GM19455 (cell line): ENCODE data around the gene DIP2B.

ENCODE experiments used
- ATAC-seq: cut with Tn5 transposase; IDR thresholded peaks from one replicate; pipeline ENCODE4 v1.9.1; 2021; ENCODE audit not compliant: unreplicated experiment

The DIP2B gene

DNA sequence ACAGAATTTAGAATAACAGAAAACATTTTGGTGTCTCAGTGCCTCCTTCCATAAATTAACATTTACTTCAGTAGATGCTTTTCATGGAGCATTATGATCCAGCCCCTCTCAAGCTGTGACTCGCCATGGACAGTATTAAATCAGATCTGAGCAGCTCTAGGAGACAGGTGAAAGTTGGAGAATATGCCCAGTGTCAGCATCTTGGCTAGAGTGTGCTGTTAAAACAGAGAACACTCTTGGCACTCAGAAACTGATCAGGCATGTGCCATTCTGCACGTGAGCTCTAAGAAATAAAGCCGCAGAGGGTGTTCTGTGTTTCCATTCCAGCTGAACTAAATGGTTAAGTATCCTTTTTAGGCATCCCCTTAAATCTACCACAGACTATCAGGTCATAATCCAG, 68.0 kb downstream of the DIP2B start:
- ATAC-seq: no peak

DNA sequence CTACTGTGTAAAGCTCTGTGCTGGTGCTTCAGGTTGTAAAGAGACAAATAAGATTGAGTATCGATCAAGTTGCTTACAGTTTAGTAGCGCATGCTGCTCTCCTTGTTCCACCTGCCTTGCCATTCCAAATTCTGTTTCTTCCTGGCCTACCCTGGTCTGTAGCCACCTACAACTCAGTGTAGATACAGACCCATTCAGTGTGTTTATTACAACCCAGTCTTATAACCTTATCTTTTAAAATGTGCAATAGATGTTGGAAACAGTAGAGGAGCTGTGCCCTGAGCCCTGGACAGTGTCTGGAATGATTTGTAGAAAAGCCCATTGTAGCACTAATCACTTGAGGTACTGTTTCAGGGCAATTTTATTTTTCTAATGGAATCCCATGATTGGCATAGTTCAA, 68.5 kb downstream of the DIP2B start:
- no peak for ATAC-seq

DNA sequence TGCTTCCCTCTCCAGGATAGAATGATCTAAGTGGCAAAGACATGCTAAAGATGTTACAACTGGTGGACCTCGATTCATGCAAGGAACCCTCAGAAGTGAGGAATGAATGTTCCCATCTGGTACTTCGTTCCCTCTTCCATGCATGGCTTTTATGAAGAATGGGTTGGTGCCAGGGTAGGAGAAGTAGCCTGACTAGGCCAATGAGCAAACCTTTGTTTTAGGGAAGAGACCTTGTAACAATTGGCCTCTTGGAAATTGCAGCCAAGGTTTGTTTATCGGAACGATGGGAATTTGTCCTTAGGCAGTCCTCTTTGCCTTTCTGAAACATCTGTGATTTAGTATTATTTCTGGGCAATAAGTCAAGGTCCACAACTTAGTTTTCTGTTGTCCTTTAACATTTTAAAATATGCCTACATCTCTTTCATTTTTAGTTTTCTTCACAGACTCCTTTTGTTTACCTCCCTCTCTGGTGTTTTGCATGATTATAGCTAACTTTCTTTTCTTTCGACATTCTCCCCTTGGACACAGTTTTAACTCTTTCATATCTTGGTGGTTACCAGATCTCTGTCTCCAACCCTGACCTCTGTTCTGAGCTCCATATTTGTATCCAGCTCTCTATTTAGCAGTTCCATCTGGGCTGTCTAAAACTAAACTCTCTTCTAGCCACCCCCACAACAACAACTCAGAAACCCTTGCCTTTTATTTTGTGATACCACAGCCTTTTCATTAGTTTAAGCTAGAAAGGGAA, 70.0 kb downstream of the DIP2B start:
- ATAC-seq: no peak

DNA sequence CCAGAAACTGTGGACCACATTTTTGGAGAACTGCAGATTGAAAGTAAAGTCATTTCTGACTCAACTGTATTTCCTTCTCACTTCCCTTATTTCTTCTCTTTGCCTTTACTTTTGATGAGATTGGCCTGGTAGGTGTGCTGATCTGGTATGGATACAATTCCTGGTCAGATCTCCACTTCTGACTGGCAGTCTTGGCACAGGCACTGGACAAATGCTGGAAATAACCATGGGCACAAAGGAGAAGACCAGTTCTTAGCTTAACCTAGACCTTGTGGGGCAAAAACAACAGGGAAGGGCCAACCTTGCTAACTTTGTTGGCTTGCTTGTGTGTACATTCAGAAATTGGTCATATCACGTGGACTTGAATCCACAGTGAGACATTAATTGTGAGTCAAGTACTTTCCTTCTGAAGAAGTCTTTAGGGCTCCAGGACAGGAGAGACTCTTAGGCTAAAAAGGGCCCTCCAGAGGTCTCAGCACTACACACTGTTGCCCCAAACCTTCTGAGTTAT, 75.0 kb downstream of the DIP2B start:
- no peak for ATAC-seq

DNA sequence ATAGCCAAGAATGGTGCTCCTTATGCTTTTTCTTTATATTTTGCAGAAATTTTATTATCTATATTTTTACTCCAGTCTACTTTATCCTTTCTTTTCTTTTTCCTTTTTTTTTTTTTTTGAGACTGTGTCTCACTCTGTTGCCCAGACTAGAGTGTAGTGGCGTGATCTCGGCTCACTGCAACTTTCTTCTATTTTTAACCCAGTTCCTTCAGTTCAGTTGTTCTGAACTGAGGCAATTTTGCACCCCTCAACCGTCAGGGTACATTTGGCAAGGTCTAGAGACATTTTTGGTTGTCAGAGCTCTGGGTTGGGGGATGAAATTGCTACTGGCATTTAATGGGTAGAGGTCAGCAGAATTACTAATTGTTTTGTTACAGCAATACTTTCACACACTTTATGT, 75.7 kb downstream of the DIP2B start:
- ATAC-seq: no peak

DNA sequence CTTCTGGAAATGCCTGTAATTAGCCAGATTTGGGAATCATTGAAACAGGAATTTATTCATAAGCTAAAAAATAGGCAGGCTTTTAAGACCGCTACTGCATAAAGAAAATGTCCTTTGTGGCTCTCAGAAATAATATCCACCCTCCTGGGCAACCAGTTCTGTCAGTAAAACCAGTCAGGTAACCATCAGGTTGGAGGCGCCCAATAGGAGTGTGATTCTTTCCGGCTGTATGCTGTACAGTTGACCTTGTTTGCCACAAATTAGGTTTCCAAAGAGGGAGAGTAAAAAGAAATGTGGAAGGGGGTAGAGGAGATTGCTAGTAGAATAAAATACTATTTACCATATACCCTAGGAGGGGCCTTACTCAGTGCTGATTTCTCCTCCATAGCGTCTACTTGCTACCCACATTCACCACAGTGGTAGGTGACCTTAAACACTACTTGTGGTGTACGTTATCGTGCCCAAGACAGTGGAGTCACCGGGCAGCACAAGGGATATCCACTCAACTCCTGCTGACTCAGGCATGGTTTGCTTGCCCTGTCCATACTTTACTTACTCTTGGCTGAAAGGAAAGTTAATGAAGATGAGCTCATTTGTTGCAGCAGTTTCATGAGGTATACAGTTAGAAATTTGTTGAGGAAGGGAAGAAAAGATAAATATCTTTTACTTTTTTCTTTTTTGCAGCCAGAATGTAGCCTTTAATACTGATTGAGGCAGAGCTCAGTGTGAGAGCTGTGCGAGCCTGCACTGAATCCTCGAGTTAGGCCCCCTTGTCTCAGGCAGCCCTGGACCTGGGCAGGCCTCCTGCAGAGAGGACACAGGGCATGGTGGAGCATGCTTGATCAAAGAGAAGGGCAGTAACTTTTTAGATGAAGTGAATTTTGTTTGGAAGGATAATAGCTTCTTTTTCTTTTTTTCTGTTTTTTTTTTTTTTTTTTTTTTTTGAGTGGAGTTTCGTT, 76.7 kb downstream of the DIP2B start:
- no peak for ATAC-seq

DNA sequence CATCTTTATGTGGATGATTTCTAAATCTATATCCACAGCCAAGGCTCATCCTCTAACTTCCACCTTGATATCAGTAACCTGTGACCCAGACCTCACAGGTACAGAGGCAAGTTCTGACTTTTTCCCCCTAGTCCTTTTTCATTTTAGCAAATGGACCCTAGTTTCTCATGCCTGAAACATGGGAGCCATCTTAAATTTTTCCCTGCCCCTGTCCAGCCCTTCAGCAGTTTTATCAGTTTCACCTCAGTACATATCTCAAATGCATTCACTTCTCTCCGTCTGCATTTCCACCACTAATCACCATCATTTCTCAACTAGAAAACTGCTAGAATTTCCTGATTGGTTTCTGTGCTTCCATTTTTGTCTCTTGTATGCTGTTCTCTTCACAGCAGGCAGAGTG, 79.3 kb downstream of the DIP2B start:
- ATAC-seq: no peak

DNA sequence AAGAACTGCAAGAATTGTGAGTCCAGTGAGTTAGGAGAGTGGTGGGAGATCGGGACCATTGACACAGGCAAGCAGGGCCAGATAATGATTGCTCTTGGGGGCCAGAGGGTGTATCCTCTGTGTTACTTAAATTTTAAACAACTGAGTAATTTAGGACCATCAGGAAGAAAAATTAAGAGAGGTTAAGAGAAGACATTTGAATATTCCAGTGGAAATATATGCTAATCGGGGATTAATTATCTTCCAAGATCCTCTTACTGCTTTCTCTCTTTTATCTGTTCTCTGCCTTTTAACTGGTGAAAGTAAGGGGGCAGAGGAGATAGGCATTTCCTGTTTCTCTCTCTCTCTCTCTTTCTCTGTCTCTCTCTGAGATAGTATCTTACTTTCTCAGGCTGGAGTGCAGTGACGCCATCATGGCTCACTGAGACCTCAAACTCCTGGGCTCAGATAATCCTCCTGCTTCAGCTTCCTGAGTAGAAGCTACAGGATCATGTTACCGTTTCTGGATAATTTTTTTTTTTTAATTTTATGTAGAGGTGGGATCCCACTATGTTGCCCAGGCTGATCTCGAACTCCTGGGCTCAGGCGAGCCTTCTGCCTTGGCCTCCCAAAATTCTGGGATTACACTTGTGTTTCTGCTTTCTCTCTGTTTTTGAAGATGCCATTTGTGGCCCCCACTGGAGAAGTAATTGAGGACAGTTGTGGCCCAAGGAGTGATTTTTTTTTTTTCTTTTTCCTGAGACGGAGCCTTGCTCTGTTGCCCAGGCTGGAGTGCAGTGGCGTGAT, 85.1 kb downstream of the DIP2B start:
- no peak for ATAC-seq

DNA sequence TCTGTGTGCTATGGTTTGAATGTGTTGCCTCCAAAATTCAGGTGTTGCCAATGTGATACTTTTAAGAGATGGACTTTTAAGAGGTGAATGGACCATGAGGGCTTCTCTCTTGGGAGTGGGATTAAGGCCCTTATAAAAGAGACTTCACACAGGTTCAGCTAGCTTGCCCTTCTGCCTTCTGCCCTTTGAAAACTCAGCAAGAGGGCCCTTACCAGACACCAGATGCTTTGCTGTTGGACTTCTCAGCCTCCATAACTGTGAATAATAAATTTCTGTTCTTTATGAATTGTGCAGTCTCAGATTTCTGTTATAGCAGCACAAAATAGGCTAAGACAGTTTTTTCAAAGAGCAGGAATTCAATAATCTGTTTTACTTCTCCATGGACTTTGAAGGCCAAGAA, 86.1 kb downstream of the DIP2B start:
- no peak for ATAC-seq

DNA sequence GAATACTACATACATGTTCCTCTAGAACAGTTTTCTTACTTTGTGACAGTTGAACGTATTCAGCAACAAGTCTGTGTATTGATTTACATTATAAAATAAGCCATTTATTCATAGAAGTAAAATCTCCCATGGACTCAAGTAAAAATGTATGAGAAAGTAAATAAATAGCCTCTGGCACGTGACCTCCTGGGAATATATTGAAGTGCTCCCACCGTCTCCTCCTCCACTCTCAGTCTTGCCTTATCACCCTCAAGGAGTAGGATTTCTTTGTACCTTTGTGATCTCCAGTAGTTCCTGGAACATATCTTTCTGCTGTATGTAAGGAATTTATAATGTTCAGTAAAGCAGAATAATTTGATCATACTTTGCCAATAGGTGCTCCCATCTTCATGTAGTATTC, 90.9 kb downstream of the DIP2B start:
- ATAC-seq: no peak

DNA sequence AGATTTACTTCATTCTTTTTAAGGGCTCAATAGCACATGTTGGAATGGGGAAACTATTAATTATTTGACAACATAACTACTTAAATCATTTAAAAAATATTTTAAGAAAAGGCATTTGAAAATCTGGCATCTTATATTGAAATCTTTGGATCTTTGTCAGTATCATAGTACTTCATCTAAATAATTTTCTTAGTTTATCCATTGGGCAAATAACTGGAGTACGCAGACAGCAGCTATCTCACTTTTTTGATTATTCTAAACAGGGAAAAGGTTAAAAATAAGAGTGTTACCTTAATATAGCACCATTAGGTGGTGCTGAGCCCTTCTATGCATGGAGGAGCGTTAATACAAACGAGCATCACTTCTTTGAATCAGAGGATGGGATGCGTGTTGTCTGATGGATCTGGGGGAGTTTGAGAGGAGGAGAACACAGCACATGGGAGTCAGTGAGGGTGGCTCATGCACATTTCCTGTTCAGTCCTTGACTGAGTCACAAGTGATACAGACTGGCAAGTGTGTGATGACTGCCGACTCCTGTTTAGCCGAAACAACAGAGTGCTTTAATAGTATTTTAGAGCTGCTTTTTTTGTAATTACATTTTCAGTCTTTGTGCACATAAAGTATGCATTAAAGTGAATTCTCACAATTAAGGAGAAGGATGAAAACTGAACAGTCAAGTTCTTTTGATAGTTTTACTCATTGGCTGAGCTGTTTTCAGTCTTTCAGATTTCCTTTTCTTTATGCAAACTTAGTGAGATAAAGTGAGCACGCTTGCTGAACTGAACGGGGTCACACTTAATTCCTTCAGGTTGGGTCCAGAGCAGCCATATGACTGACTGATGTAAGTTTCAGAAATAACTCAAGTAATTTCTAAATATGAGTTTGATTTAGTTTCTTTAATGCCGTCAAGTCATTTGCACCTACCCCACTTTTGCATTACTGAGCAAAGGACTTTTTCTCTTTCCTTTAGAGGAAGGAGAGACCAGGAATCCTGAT, 92.7 kb downstream of the DIP2B start:
- ATAC-seq: no peak

DNA sequence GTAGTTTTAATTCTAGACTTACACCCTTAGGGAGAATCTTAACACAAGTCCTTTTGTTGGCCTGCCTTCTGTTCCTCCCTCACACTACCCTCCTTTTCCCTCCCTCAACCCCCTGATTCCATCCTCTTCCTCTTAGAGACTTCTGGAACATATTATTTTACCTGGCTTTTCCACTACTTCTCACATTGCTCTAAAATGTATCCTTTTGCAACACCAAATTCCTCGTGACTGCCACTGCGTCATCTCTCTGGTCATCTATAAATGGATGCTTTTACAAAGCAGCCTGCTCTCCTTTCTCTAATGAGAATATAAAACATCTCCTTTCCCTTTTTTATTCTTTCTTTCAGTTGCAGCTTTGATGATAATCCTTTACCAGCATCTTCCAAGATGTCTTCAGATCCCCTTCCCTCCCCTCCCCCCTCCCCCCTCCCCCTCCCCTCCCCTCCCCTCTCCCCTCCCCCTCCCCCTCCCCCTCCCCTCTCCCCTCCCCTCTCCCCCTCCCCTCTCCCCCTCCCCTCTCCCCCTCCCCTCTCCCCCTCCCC, 93.6 kb downstream of the DIP2B start:
- ATAC-seq: no peak

DNA sequence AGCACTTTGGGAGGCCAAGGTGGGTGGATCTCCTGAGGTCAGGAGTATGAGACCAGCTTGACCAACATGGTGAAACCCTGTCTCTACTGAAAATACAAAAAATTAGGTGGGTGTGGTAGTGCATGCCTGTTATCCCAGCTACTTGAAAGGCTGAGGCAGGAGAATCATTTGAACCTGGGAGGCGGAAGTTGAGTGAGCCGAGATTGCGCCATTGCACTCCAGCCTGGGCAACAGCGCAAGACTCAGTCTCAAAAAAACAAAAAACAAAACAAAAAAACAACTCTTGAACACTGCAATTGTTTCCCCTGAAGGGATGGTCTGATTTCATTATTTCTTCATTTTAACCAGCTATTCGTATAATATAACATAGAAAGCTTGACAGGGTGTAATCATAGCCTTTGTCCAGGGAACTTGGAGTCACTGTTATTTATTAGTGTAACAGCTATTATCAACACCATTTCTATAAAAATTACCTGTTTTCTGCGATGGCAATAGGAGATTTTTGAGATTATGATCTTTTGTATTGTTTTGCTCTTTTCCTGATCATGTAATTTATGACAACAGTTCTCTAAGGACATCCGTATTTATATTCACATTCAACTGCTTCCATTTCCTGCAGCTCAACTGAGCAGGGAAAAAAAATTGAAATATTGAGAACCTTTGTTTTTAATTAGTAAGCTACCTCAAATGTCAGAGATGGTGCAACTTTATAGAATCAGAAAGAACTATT, 94.7 kb downstream of the DIP2B start:
- ATAC-seq: no peak

DNA sequence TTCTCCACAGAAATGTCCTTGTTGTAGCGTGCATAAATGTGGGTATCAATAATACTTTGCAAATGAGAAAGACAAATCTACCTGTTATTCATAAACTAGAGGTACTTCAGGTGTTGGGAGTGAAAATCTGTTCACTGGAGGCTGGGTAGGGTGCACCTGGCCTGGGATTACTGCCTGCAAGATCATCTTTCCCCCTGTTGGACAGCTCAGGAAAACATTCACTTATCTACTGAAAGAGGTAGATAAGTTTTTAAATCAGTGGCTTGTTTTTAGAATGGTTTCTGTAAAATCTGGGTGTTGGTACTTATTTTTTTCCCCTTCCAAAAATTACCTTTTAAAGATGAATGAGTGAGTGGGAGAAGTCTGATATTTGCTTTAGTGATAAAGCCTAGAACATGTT, 95.6 kb downstream of the DIP2B start:
- ATAC-seq: no peak

DNA sequence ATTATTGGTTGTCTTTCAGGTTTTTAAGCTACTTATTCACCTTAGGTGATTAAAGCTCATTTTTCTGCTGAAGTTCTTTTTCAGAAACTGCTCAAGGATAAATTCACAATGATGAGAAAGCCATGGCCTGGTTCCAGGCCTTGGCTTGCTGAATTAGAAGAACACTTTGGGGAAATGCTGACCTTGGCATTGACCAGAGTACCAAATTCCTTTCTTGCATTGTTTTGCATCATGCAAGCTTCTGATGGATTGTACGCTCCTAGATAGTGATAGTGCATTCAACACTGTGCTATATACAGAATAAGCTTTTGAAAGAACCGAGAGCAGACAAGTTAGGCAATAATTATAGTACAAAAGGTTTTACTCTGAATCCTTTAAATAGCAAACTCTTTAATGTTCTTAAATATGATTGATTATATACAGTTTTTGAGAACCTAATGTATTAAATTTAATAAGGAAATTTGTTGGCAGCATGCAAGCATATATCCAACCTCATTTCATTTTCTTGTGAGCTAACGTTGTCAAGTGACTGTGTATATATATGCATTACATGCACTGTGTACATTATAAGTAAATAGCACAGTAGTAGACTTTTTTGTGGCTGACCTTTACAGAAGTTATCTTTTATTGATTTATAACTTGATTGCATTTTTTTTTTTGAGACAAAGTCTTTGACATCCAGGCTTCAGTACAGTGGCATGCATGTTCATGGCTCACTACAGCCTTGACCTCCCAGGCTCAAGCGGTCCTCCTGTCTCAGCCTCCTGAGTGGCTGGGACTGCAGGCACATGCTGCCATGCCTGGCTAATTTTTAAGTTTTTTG, 99.2 kb downstream of the DIP2B start:
- ATAC-seq: no peak

DNA sequence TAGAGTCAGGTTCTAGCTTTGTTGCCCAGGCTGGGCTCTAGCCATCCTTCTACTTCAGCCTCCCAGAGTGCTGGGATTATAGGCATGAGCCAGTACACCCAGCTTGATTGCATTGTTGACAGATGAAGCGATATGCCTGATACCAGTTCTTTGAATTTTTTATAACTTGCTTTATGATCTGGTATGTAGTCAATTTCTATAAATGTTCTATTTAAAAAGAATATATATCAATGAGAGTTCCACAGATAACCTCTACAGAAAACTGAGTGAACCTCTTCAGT, 99.8 kb downstream of the DIP2B start:
- no peak for ATAC-seq

DNA sequence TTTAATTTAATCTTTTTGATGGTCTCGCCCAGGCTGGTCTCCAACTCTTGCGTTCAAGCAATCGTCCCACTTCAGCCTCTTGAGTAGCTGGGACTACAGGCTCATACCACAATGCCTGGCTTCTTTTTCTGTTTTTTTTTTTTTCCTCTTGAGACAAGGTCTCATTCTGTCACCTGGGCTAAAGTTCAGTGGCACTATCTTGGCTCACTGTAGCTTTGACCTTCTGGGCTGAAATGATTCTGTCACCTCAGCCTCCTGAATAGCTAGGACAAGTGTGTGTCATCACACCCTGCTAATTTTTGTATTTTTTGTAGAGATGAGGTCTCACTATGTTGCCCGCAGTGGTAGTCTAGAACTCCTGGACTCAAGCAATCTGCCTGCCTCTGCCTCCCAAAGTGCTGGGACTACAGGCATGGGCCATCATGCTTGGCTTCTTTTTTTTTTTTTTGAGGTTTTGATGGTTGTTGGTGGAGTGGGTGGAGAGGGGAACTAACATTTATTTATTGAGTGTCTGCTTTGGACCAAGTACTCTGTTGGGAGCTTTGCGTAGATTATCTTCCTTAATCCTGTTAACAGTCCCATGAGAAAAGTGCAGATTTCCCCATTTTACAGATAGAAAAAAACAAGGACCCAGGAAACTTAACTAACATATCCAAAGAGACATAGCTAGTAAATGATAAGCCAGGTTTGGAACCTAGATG, 102.0 kb downstream of the DIP2B start:
- ATAC-seq: no peak
